Embryonic facial prominence (tissue), 1 donor: ENCODE measurements around the gene PTAR1.
"Not testable (repeated sequence)": the region's sequence is repeated elsewhere in the genome, so short reads cannot be mapped to it uniquely, and the experiment has no call there.

Experiments used
- DNase-seq: peaks from one replicate; pipeline ENCODE4 v3.0.0-alpha.2; 2016; ENCODE audit errors: extremely low spot score

The PTAR1 gene, protein sequence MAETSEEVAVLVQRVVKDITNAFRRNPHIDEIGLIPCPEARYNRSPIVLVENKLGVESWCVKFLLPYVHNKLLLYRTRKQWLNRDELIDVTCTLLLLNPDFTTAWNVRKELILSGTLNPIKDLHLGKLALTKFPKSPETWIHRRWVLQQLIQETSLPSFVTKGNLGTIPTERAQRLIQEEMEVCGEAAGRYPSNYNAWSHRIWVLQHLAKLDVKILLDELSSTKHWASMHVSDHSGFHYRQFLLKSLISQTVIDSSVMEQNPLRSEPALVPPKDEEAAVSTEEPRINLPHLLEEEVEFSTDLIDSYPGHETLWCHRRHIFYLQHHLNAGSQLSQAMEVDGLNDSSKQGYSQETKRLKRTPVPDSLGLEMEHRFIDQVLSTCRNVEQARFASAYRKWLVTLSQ

DNA sequence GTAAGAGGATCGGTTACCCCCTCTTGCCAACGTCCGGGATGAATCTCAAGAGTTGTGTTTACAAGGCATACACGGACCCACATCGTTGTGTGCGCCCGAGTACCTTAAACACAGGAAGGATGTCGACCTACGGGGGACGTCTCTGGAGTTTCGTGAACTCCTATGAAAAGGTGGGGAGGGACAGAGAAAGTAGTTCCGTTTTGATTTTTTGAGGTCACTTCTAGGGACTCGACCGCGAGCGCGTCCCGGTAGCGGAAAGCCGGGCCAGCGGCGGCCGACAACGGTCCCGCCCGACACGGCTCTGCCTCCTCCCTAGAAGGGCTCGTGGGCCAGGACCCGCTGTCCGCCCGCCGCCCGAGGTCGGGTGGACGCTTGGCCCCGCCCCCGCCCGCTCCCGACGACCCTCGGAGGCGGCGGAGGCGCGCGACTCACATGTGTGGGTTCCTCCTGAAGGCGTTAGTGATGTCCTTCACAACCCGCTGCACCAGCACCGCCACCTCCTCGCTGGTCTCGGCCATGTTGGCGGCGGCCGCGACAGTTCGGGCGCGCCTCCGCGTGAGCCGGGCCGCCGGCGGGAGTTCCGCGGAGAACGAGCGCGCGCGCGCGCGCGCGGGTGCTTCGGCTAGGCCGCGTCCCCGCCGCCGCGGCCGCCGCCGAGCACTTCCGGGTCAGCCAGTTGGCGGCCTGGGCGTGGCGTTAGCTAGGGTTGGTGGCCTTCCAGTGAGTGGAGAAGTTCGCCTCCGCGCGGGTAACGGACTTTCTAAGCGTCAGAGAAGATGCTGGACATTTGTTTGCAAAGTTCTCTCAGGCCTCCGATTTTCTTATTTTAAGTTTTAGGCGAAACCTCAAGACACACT is at the start of gene PTAR1:
Gene PTAR1 (minus strand): TSS at position 591 of the 857 bp plus-strand sequence. CDS start 73 bp downstream, at position 518.
- DNase-seq: peak; percentile 84

DNA sequence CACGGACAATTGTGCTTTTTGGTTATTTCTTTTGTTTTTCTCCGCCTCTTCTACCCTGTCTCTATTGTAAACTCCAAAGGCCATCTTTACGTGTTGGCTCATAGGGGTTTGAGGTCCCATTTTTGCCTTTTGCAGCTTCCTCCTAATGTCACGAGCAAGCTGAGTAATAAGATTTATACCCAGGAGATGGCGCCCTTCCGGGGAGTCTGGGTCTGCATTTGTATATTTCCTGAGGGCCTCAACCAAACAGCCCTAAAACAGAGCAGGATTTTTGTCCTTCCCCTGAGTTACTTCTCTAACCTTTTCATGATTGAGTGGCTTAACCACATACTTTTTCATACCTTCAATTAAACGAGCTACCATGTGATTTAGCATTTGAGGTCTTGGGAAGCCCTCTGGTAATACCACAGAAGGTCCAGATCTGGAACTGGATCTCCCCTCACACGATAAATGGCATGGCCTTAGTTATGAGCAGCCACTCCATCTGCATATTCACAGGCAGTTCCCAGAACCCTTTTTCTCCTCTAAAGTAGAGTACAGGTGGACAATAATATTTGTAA is 49.6 kb upstream of the PTAR1 start:
- no peak for DNase-seq

DNA sequence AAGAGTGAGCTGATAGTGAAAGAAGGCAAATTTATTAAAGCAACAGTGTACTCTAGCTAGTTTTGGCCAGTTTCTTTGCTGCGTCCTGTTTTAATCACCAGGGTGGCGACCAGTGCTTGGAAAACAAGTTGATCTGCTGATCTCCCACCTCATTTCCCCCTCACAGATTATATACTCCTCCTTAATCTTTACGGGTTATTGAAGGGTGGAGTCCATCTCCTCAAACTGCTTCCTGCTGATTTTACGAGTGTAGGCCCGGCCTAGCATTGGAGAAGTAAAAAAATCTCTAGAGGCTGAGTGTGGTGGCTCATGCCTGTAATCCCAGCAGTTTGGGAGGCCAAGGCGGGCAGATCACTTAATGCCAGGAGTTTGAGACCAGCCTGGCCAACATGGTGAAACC is 46.8 kb upstream of the PTAR1 start:
- no peak for DNase-seq

DNA sequence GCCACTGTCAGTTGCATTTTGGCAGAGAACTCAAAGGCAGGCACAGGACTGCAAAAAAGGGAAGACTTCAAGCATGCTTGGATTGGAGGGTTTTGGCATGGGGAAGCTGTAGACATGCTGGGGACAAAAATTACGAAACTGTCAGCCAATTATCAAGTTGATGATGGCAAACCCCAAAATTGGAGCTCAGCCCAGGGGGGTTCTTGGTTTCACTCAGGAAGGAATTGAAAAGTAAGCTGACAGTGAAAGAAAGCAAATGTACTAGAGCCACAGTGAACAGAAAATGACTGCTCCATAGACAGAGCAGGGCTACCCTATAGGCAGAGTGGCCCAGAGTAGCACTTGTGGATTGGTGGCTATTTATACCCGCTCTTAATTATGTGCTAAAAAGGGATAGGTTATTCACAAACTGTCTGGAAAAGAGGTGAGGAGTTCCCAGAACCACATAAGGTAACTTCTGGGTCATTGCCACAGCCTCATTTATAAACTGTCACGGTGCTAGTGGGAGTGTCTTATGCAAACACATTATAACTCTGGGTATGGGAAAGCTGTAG is 46.2 kb upstream of the PTAR1 start:
- DNase-seq: no peak

DNA sequence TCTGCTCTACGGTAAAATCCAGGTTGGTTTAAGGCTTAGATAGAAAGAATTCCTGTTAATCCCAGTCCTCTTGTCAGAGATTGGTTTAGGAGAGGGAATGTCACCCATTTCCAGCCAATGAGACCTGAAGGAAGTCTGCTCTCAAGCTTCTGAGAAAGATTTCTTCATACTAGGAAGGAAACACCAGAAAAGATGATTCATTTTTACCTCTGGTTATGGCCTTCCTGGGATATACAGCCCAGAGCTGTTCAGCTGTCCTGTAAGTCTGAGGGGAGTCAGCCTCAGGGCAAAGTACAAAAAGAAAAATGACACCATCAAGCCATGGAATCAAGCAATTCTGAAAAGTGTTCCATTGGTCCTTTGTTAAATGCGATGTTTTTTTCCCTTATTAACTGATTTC is 42.2 kb upstream of the PTAR1 start:
- DNase-seq: no peak

DNA sequence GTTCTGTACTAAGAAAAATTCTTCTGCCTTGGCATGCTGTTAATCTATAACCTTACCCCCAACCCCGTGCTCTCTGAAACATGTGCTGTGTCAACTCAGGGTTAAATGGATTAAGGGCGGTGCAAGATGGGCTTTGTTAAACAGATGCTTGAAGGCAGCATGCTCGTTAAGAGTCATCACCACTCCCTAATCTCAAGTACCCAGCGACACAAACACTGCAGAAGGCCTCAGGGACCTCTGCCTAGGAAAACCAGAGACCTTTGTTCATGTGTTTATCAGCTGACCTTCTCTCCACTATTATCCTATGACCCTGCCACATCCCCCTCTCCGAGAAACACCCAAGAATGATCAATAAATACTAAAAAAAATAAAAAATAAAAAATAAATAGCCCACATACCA is 40.2 kb upstream of the PTAR1 start:
- not testable (repeated sequence) for DNase-seq

DNA sequence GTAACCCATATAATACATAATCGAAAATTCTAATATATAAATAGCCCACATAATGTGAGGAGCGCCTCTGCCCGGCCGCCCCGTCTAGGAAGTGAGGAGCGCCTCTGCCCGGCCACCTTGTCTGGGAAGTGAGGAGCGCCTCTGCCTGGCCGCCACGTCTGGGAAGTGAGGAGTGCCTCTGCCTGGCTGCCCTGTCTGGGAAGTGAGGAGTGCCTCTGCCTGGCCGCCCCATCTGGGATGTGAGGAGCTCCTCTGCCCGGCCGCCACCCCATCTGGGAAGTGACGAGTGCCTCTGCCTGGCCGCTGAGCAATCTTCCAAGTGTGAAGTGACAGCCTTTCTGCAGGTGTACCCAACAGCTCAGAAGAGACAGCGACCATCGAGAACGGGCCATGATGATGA is 39.7 kb upstream of the PTAR1 start:
- not testable (repeated sequence) for DNase-seq

DNA sequence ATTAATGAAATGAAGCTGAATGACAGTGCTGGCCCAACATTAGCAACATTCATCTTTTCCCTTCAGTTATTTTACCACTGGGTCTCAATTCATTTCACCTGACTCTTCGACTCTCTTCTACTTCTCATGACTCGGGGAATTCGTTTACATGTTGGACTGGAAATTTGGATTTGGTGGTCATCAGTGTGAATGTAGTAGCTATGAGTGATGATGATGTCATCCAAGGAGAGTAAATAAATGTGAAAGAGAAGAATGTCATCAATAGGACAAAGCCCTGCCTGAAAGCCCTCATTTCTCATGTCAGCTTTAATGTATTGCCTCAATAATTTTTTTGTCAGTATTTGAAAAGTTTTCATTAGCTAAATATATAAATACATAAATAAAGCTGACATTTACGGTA is 38.9 kb upstream of the PTAR1 start:
- DNase-seq: no peak

DNA sequence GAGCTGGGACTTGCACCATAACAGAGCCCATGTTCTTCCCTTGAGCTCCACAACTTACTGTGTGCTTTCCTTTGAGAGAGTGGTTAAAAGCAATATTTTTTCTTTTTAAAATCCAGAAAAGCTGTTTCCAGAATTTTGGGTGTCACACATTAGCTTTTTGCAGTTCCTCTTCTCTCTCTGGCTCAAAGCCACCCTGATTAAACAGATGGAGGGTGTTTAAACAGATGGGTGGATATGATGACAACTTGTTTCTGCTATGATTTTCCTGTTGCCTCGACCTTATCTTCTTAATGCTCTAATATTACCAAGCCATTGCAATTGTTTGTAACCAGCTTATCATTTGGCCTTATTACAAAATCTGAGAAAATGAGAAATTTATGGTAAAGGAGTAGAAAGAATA is 37.9 kb upstream of the PTAR1 start:
- DNase-seq: no peak

DNA sequence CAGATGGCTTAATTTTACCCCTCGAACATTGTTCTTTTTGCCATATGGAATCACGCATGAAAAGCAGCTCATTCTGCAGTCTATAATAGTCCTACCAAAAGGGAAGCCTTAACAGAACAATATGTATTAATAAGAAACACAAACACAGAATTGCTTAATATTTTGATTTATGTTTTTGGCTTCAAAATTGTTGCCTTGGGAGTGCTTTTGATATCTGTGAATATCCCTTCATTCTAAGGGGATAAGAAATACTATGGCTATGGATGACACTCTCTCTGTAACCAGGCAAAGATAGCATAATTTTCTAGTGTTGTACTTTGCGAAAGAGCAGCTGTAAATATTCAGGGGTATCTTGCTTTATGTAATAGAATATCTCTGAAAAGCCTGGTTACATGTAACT is 34.5 kb upstream of the PTAR1 start:
- DNase-seq: no peak

DNA sequence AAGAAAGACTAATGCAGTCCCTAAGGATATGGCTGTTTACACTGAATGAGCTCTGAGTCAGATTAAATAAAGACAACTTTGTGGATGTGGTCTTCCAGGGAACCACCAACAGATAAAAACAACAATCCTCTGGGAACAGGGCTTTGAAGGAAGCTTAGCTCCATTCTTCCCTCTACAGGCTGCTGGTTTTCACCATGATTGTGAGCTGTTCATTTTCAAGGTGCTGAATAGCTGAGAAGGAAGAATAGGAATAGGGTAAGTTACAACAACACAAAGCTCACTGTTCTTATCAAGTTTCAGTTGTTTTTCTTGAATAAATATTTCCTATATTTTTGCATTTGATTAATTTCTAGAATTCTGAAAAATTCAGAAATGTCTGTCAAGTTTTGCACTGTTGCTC is 25.9 kb upstream of the PTAR1 start:
- no peak for DNase-seq

DNA sequence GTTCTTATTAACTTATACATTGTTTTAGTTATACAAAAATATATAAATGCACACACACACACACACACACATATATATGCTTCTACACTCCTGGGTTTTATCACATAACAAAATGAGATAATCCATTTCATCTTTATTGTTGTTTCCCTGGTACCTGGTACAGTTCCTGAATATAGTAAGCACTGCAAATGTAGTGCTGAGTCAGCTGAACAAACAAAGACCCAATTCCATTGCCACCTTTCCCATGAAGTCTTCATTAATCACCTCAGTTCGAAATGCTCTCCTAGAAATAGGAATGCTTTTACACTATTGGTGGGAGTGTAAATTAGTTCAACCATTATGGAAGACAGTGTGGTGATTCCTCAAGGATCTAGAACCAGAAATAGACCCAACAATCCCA is 13.4 kb upstream of the PTAR1 start:
- DNase-seq: no peak

DNA sequence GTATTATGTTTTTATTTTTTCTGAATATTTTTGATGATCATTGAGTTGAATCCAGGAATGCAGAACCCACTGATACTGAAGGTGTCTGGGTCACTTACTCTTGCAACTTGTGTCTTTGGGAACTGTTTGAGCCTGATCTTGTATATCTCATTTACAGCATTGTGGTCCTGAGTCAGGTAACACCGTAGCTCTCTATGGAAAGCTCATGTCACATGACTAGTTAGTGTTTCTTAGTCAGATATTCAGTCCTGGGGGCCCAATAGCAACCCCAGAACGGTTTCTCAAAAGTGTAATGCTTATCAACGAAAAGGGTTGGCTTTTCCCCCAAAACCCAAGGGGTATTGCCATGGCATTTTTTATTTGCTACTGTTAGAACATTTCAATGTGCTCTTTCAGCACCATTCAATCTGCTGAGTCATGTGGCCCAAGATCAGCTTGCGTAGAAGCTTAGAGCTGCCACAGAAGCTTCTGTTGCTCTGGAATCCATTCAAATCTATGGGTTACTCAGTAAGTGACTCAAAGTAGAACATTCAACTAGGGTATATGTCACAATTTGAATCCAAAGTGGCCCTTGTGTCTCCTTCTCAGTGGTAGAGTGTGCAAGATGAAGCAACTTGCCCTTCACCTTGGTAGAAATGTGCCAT is 12.1 kb upstream of the PTAR1 start:
- no peak for DNase-seq

DNA sequence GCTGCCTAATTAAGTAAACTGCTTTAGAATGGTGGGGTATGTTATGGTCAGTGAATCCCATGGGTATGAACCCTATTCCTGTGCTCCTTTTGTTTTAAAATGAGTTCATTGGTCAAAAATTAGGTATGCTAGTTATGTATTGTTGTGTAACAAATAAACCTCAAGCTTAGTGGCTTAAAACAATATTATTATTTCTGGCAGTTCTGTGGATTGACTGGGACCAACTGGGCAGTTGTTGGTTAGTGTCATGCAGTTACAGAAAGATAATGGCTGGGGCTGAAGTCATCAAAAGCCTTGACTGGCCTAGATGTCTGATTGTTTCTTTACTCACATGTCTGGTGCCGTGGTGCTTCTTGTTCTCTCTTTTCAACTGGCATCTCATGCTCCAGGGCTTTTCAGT is 8.9 kb upstream of the PTAR1 start:
- no peak for DNase-seq

DNA sequence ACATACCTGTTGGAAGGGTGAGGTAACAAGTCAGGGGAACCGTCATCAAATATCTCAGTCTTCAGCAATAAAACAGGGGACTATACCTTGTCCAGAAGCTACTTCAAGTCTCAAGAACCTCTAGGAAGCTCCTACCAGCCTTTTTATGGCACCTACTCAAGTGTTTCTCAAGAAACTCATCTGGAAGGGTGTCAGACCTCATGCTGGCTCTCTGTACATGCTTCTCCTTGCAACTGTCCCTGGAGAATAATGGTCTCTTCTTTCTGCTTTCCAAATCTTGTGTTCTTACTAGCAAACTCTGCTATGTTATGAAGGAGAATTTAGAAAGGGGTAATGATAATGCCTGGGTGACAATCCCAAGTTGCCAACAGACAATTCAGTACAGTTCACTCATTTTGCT is 8.3 kb upstream of the PTAR1 start:
- DNase-seq: no peak

DNA sequence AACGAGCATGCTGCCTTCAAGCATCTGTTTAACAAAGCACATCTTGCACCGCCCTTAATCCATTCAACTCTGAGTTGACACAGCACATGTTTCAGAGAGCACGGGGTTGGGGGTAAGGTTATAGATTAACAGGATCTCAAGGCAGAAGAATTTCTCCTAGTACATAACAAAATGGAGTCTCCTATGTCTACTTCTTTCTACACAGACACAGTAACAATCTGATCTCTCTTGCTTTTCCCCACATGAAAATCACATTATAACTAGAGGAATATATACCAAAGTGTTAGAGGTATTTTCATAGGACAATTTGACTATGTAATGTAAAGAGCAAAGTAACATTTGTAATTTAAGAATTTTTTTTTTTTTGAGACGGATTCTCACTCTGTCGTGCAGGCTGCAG is 4.1 kb upstream of the PTAR1 start:
- not testable (repeated sequence) for DNase-seq

DNA sequence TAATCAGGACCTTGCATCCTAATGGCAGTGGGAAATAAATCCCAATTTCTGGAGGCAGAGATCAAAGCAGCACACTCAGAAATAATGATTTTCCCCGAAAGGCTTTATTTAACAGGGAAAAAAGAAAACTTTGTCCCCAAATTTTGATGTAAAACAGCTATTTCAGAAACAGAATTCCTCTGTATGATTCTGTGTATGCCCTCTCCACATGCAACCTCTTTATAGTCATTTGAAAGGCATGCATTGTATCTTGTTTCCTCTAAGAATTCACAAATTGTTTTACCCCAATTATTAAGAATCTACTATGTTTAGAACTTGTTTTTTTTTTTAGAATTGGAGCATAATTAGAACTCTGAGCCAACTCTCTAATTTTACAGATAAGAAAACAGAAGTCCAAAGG is 2.7 kb upstream of the PTAR1 start:
- DNase-seq: no peak

DNA sequence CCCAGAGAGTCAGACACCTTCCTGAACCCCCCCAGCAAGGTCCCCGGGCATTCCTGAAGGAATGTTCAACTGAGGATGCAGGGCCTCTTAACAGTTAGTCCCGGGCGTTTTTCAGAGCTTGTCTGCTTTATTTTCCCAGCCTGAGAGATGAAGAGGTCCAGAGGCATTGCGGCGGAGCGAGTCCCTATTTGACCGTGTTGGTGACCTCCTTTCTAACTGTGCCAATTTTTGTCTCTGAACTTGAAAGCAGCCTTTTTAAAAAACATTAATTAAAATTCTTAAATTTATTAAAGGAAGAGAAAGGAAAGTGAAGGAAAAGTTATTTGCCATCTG is 433 bp upstream of the PTAR1 start:
- no peak for DNase-seq

DNA sequence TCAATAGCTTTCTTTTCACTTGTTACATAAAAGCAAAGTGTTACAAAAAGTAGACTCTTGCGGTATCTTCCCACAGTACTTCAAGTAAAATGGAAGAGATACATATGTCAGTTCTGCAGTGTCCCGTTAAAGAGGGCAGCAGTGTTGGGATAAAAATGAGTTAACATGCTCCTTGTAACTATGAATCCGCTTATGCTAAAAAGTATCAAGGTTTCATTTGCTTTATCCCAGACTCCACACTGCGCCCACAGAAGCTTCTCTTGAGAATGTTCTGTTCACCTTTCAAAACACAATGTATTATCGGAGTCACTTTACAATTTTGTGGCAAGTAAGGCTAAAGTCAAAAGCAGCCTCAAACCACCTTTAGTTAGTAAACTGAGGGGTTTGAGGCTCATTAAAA is 790 bp downstream of the PTAR1 start:
- DNase-seq: no peak

DNA sequence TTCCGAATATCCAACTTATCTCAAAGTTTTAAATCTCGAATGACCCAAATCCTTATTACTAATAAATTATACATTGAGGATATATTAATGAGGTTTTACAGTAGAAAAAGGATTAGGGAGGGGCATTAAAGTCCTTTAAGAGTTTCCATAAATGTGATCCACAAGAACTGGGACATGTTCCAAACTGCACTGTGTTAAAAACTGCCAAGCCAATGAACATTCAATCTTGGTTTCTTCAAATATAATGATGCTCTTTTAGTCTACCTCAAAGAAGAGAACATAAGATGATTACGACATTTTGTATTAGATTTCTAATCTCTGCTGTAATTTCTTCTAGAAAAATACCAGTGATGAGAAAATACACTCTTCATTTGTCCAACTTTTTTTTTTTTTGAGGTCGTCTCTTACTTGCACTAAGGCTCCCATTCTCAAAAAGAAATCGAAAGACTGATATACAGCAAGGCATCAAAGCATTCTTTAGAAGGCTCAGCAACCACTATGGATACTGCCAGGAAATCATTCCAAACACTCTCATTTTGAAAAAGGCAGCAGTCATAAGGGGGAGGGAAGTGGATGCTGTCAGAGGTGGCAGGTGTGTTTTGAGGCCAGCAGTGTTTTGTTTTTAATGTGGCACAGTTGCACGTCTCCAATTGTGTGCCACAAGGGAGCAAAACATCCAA is 1.7 kb downstream of the PTAR1 start:
- no peak for DNase-seq

DNA sequence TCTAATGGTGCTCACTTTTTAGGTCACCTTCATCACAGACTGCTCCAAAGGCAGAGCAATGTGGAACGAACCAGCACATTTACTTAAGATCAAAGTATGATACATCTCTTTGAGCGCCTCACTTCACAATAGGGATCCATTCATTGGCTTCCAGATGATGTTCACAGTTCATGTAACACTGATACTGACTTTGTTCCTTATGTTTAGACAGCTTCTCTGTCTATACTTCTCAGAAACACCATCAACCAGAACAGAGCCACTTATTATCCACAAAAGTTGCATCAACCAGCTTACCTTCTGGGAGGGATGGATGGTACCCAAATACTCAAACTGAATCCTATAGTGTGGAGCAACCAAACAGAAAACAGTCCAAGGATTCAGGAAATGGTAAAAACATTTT is 4.6 kb downstream of the PTAR1 start:
- no peak for DNase-seq

DNA sequence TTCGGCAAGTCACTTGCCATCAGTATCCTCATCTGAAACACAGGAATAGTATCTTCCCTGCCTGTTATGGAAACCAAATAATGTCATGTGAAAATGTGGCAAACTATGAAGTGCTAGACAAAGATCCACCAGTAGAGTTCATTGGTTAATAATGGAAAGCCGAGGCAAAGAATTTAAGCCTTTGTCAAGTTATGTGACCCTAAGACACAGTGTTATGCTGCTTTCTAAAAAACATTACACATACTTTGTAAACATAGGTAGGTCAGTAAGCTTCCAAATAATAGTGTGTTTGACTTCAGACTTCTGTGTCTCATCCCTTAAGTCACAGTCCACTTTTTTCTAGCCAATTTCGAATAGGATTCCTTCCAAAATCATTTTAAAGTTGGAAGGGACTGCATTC is 6.0 kb downstream of the PTAR1 start:
- no peak for DNase-seq
